Osteoblast (primary cell): ENCODE measurements around the gene DCLK1. TPM values are rescaled to one million over a fixed set of nuclear protein-coding genes. Genes with fewer than 3 reads are reported as not detected.

Experiments used
- DNase-seq: peaks from one replicate; pipeline ENCODE4 v3.0.0; 2011; ENCODE audit warnings: low spot score, mixed read lengths; ENCODE audit not compliant: insufficient read length; ENCODE audit errors: missing footprints
- H2AFZ ChIP-seq: 2 replicates; pipeline ENCODE4 v1.6.0; 2011; ENCODE audit warnings: mild to moderate bottlenecking, low read length
- H3K27ac ChIP-seq: 2 replicates; pipeline ENCODE4 v1.5.1; 2011; ENCODE audit warnings: mild to moderate bottlenecking, low read depth, low read length, moderate library complexity
- H3K27me3 ChIP-seq: 2 replicates; pipeline ENCODE4 v1.6.0; 2012; ENCODE audit warnings: mild to moderate bottlenecking, control low read depth, inconsistent platforms, low read length, moderate library complexity; ENCODE audit not compliant: insufficient read depth
- H3K36me3 ChIP-seq: 2 replicates; pipeline ENCODE4 v1.5.1; 2011; ENCODE audit warnings: mild to moderate bottlenecking, low read length, control low read depth, moderate library complexity; ENCODE audit not compliant: insufficient read depth
- H3K4me1 ChIP-seq: 2 replicates; pipeline ENCODE4 v1.5.1; 2011; ENCODE audit warnings: mild to moderate bottlenecking, low read length, control low read depth, moderate library complexity; ENCODE audit not compliant: insufficient read depth
- H3K4me2 ChIP-seq: 2 replicates; pipeline ENCODE4 v1.6.0; 2011; ENCODE audit warnings: mild to moderate bottlenecking, low read length; ENCODE audit not compliant: insufficient read depth
- H3K4me3 ChIP-seq: fragments of 200-600 bp; sonication (generic); 3 replicates; pipeline ENCODE4 v1.5.1; 2012; ENCODE audit warnings: mild to moderate bottlenecking, low read length, inconsistent platforms; ENCODE audit not compliant: insufficient read depth
- H3K79me2 ChIP-seq: 2 replicates; pipeline ENCODE4 v1.6.0; 2012; ENCODE audit warnings: mild to moderate bottlenecking, low read length, control low read depth, inconsistent platforms; ENCODE audit not compliant: insufficient read depth
- H3K9me3 ChIP-seq: 2 replicates; pipeline ENCODE4 v1.5.1; 2011; ENCODE audit warnings: low read depth, low read length, control low read depth
- H4K20me1 ChIP-seq: 2 replicates; pipeline ENCODE4 v1.6.0; 2012; ENCODE audit warnings: mild to moderate bottlenecking, low read length, control low read depth; ENCODE audit not compliant: insufficient read depth
- CTCF ChIP-seq: IDR thresholded peaks from 2 replicates; pipeline ENCODE4 v1.5.1; 2011; ENCODE audit warnings: mild to moderate bottlenecking, low read depth, low read length, moderate library complexity; ENCODE audit errors: extremely low read depth
- total RNA-seq: library from RNA; depleted of rRNA; stranded (reverse); fragments of >200 nt; gene quantifications from 2 replicates; pipeline ENCODE4 v1.2.3, GENCODE V29; 2012

The DCLK1 gene
- total RNA-seq, 1 donor: 132 TPM

- Histone ChIP-seq H3K4me2 (no peak overlapping the region), H3K27ac (no peak overlapping the region)
- DNase-seq: peak; percentile 27
Observed at GRCh38 chr13:35882722-35883497, 248.3 kb downstream of the DCLK1 start.

GRCh38 chr13:35881360-35881759, 249.8 kb downstream of the DCLK1 start:
- no peak overlapping the region for H2AFZ ChIP-seq

More at GRCh38 chr13:35882722-35883497, 248.3 kb downstream of the DCLK1 start:
- no peaks in the 10 kb centered on the region for H3K9me3 ChIP-seq
- no peak overlapping the region for H2AFZ ChIP-seq
- no peak overlapping the region for H3K4me3 ChIP-seq
- no peak for TF ChIP-seq CTCF
- peaks cover 6% of the 10 kb centered on the region for H3K4me1 ChIP-seq
- no peaks in the 10 kb centered on the region for H3K36me3 ChIP-seq
- H4K20me1 ChIP-seq: no peaks in the 10 kb centered on the region
- no peaks in the 10 kb centered on the region for H3K79me2 ChIP-seq
- no peaks in the 10 kb centered on the region for H3K27me3 ChIP-seq

GRCh38 chr13:35879111-35879510, 252.1 kb downstream of the DCLK1 start:
- no peaks in the 10 kb centered on the region for H3K9me3 ChIP-seq
- no peaks in the 10 kb centered on the region for H3K27me3 ChIP-seq
- no peak overlapping the region for H3K4me3 ChIP-seq
- H3K79me2 ChIP-seq: no peaks in the 10 kb centered on the region
- TF ChIP-seq CTCF: no peak
- H3K36me3 ChIP-seq: no peaks in the 10 kb centered on the region
- H4K20me1 ChIP-seq: no peaks in the 10 kb centered on the region
- H2AFZ ChIP-seq: no peak overlapping the region
- H3K4me2 ChIP-seq: no peak overlapping the region
- peaks cover 6% of the 10 kb centered on the region for H3K4me1 ChIP-seq
- no peak for DNase-seq
- H3K27ac ChIP-seq: no peak overlapping the region

More at GRCh38 chr13:35881360-35881759, 249.8 kb downstream of the DCLK1 start:
- Histone ChIP-seq H3K4me2 (no peak overlapping the region), H3K36me3 (no peaks in the 10 kb centered on the region), H3K27me3 (no peaks in the 10 kb centered on the region), H4K20me1 (no peaks in the 10 kb centered on the region), H3K4me3 (no peak overlapping the region), H3K27ac (no peak overlapping the region), H3K4me1 (peaks cover 6% of the 10 kb centered on the region), H3K79me2 (no peaks in the 10 kb centered on the region), H3K9me3 (no peaks in the 10 kb centered on the region)
- peak; percentile 21 for DNase-seq
- no peak for TF ChIP-seq CTCF

- Histone ChIP-seq H3K36me3 (no peaks in the 10 kb centered on the region), H3K27me3 (no peaks in the 10 kb centered on the region), H3K9me3 (no peaks in the 10 kb centered on the region), H3K4me2 (no peak overlapping the region), H3K79me2 (no peaks in the 10 kb centered on the region), H3K4me3 (no peak overlapping the region), H2AFZ (no peak overlapping the region), H3K4me1 (peaks cover 3% of the 10 kb centered on the region), H4K20me1 (no peaks in the 10 kb centered on the region), H3K27ac (no peak overlapping the region)
- TF ChIP-seq CTCF: no peak
- DNase-seq: no peak
Observed at GRCh38 chr13:35876601-35877000, 254.6 kb downstream of the DCLK1 start.
